HG03442 (cell line): Measurements from ENCODE around the gene PPP1R9B.

Source experiments
- ATAC-seq: cut with Tn5 transposase; IDR thresholded peaks from one replicate; pipeline ENCODE4 v1.9.1; 2021; ENCODE audit warnings: mild to moderate bottlenecking, moderate library complexity; ENCODE audit not compliant: unreplicated experiment

The PPP1R9B gene

DNA sequence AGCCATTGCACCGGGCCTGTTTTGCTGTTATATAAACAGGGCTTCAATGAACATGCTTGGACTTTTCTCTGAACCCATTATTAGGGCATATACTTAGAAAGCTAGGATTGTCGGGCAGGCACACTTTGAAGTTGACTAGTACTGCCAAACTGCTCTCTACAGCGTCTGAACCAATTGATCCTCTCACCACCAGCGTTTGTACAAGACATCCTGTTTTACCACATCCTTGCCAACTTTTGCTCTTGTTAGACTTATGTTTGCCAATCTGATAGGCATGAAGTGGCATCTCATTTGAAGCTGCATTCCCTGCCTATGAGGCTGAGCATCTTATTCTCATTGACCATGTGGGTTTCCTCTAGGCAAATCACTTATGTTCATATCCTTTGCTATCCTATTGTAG, 7.4 kb upstream of the PPP1R9B start:
- no peak for ATAC-seq

DNA sequence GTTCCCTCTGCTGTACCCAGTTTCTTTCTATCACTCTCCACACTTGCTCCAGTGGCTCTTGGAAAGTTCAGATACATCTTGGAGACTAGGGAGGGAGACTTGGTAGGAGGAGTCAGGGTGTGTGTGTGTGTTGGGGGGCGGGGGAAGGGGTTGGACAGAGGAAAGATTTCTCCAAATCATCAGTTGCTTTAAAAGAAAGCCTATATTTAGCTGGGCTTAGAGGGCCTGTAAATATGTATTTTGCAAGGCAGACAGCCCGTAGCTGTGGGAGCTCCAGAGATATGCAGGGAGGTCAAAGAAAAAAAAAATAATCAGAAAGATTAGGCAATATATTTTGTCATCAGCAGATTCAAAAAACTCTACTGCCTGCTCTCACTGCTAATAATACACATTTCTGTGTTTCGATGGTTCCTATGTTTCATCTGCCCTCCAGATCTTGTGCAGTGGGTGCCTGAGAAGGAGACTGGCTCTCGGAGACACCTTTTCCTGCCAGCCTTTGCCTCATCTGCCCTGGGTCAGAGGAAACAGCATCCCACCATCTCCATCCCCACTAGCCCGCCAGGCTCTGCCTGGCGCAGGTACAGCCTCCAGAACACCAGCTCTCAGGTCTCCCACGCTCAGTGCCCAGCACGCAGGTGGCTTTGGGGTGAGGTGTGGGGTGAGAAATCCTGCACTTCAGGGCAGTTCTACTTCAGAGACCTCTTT, 4.8 kb upstream of the PPP1R9B start:
- ATAC-seq: no peak

- no peak for ATAC-seq
These were observed 4.1 kb upstream of the PPP1R9B start for GRCh38 chr17:50154604-50155003.

- ATAC-seq: no peak
These were observed 3.4 kb upstream of the PPP1R9B start for GRCh38 chr17:50153650-50154575.

DNA sequence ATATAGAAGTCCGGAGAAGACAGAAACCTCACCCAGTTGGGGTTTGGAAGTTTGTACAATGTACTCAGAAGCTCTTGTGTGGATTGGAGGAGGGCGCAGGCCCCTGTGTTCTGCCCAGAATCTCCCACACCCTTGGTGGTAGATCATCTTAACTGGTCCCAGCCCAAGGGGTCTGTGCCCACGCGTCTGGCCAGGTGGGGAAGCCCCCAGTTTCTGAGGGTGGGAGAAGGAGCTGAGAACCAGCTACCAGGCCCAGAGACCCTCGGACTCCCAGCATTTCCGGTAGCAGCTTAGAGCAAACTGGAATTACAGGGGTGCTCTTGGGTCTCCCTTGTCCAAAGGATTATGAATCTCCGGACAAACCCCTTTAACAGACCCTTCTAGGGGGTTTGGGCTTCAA, 2.3 kb upstream of the PPP1R9B start:
- no peak for ATAC-seq

DNA sequence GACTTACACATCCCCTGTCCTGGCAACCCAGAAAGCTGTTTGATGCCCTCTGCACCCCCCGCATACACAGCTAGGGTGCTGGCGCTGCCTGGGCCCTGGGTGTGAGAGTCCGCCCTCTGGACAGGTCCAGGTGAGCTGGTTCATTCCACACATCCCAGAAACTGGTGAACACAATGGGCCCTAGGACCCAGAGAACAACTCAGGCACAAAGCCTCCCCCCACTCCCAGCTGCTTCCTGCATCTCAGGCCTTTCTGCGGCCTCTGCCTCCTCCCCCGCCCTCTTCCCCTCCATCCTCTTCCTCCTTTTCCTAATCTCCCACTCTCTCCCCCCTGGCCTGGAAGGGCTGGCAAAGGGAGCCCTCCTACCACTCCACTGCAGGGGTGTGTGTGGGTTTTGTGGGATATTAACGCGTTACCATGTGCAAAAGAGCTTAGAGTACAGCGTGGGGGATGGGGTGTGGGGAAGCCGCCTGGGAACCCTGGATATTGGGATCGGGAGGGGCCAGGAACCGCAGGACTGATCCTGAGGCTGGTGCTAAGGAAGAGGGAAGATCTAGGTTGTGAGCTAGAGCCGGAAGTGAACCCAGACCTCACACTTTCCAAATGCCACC, 1.6 kb upstream of the PPP1R9B start:
- no peak for ATAC-seq

DNA sequence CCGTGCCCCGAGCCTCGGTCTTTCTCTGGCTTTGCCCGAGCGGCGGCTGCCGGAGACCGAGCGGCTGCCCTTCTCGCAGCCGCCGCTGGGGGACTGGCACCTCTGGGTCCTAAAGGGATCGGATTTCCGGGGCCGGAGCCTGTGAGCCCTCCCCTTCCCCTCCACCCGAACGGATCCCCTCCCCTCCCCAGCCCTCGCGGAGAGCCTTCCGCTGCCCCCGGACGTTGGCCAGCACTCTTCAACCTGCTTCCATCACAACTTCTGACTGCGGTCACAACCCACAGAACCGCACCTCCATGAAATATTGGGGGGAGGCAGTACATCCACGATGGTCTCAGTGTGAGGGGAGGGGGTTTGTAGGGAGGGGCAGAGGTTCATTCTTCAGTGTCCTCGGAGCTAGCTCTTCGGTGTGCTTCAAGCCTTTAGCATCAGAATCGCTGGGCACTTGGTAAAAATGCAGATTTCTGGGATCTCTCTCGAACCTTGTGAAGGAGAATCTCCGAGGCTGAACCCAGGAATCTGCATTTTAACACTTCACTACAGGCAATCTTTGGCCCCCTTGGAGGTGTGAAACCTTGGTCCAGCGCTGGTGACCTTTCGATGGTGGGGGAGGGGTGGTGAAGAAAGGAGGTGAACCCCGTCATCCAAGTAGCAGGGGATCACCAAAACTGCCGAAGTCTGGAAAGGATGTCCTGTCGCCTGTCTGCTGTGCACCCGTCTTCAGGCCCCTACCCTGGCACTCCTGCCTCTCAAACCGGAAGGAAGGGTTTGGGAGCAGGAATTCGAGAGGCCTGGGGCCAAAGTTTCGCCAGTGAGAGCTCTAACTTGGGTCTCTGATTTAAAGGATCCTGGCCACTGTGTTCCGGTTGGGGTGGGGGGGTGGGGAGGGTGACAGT, 812 bp upstream of the PPP1R9B start:
- peak; percentile 33 for ATAC-seq

GRCh38 chr17:50149417-50150353, 792 bp downstream of the PPP1R9B start:
- no peak for ATAC-seq

DNA sequence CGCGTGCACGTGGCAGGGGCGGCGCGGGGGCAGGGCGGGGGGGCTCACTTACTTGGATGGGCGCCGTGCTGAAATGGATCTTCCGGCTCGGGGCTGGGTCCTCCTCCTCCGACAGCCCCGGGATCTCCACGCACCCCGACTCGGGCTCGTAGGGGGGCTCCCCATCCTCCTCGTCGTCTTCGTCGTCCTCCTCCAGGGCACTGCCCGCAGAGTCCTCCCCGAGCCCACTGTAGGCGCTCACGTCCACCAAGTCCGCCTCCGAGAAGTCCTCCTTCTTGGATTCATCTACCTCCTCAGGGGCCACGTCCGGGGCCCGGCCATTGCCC, 1.4 kb downstream of the PPP1R9B start:
- ATAC-seq: no peak

GRCh38 chr17:50148226-50149090, 2.0 kb downstream of the PPP1R9B start:
- peak; percentile 38 for ATAC-seq

DNA sequence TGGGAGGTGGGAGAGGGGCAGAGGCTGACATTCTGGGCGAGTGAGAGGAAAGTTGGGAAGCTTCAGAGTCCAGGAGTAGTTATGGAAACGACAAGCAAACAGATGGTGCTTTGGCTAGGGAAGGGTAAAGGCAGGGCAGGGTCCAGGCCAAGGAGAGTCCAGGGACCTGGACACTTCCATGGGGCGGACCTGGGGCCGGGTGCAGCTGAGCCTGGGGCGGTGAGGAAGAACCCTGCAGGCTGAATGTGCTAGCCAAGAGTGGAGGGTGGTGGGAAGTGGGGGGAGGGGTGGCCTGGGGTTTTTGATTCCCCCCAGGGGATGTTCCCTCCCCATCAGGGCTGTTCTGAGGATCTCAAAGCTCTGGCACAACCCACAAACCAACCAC, 2.6 kb downstream of the PPP1R9B start:
- ATAC-seq: no peak

GRCh38 chr17:50146927-50147665, 3.4 kb downstream of the PPP1R9B start:
- no peak for ATAC-seq

- no peak for ATAC-seq
These were observed 4.1 kb downstream of the PPP1R9B start for GRCh38 chr17:50146230-50146926.

- no peak for ATAC-seq
These were observed 4.8 kb downstream of the PPP1R9B start for GRCh38 chr17:50145532-50146229.

DNA sequence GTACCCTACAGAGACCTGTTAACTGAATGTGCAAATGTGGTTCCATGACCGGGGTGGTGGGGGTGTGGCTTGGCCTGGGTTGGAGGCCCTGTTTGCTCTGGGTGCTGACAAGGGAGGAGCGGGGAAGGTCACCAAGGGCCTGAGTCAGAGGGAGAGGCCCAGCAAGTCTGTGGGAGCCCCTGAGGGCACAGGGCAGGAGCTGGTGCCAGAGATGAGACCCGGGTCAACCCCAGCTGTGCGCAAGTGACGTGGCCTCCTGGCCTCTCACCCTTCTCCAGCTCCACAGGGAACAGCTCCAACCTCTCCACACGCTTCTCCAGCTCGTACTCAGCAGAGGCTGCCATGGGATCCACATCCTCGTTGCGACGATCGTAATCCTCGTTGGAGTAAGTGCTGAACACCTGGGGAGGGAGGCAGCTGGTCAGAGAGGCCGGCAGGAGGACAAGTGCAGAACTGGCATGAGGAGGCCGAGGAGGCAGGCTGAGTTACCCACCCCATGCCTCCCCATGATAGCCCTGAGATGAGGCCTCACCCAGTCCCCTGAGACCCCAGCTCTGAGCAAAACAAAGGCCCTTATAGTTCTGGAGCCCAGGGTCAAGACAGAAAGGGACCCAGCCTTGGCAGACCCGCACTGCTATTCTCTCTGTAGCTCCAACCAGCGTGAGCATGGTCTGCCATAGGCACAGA, 5.5 kb downstream of the PPP1R9B start:
- no peak for ATAC-seq

DNA sequence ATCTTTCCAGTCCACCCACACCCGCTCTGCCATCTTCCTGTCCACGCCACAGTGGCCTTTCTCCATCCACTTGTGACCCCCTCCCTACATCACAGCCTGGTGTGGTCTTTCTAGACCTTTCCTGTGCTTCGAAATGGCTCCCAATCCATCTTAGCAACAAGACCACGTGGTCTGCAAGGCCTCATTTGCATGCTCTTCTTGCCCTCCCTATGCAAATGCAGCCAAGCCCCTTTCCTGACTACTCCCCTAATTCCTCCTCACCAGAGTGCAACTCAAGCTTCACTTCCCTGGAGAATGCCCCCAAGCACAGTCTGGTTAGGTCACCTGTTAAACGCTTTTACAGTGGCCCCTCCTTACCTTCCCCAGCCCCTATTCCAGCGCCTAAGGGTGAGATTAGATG, 6.1 kb downstream of the PPP1R9B start:
- no peak for ATAC-seq
